ENCODE data around the gene CARMIL3. TPM values are rescaled to one million over a fixed set of nuclear protein-coding genes. Genes with fewer than 3 reads are reported as not detected.
A peak's percentile ranks its signal among the peaks of the same experiment; 100 is the strongest.

The CARMIL3 gene
- total RNA-seq, 1 experiment from 2014 or later = not detected

GRCh38 chr14:24063263-24063836 lies 11.5 kb downstream of the CARMIL3 start:
- Histone ChIP-seq H3K4me2 (ENCODE audit: low read length) (no peak overlapping the region), H3K4me3 (ENCODE audit: low read length) (no peak overlapping the region), H3K79me2 (ENCODE audit: low read length) (no peaks in the 10 kb centered on the region), H3K9ac (ENCODE audit: low read length) (no peak overlapping the region), H2AFZ (ENCODE audit: low read length) (no peak overlapping the region), H3F3A (ENCODE audit: low read length, unreplicated experiment) (no peaks in the 10 kb centered on the region), H4K20me1 (ENCODE audit: low read length) (no peaks in the 10 kb centered on the region), H3K9me2 (replicated peaks; ENCODE audit: low read length) (no peaks in the 10 kb centered on the region), H3K36me3 (ENCODE audit: low read depth, low read length) (no peaks in the 10 kb centered on the region), H3K27me3 (ENCODE audit: low read length) (0 out of 2 replicates have a peak, but pooled peaks cover 1% of the 10 kb centered on the region), H3K9me3 (ENCODE audit: low read length) (no peaks in the 10 kb centered on the region), H3K27ac (ENCODE audit: low read length) (no peak overlapping the region), H3K4me1 (ENCODE audit: insufficient read depth, low read length) (no peaks in the 10 kb centered on the region)
- no peak for TF ChIP-seq EZH2 (IDR thresholded peaks at IDR 0.05; ENCODE audit: low read length, unreplicated experiment)
- TF ChIP-seq CTCF (conservative IDR thresholded peaks at IDR 0.05; ENCODE audit: low read depth, low read length) = no peak
- TF ChIP-seq EZH2phosphoT487 (IDR thresholded peaks at IDR 0.05; ENCODE audit: borderline replicate concordance, low read length) = no peak
- ATAC-seq (no peak), DNase-seq (peak; percentile 9)
- intact Hi-C loops (cut with micrococcal nuclease) = no loop called here
- ChIA-PET CTCF (interaction anchor here (1.0 kb wide), 1 partner anchor 13 kb away, joined by 3 read pairs; no protein-coding TSS in a partner anchor), POLR2A (ENCODE audit: unreplicated experiment) (no interaction called here)
- no TSS peak for BruUV-seq (replicated peaks)

DNA sequence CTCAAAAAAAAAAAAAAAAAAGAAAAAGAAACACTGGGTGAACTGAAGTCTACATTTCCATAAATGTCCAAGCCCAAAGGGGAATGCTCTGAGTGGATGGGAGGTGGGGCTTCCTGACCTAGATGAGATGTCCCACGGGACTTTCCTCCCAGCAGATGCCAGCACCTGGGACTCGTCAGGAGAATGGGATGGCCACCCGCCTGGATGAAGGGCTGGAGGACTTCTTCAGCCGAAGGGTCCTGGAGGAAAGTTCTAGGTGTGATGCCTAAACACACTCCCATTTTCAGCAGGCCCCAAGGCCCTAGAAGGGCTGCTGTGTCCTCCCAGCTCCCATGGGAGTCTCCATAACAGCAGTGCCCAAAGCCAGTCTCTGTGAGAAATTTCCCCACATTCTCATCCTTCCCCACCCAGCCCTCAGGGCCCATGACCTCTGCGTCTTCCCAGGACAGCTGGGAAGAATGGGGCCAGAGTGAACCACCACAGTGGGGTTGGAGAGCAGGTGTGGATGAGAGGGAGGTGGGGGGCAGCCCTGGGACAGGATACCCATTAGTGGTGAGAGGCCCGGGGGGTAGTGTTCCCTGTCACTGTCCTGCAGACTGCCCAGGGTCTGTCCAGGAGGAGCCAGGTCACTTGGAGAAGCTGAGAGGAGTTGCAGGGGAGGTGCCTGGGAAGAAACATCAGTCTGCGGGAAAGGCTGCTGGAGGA lies 12.4 kb downstream of the CARMIL3 start:
- no peaks in the 10 kb centered on the region for H3K79me2 ChIP-seq (ENCODE audit: low read length)
- CTCF ChIA-PET = interaction anchor here (1.0 kb wide), 1 partner anchor 14 kb away, joined by 3 read pairs; no protein-coding TSS in a partner anchor
- H3K4me3 ChIP-seq (ENCODE audit: low read length) = no peak overlapping the region
- DNase-seq (no peak), ATAC-seq (no peak)
- TF ChIP-seq EZH2phosphoT487 (IDR thresholded peaks at IDR 0.05; ENCODE audit: borderline replicate concordance, low read length) (no peak), EZH2 (IDR thresholded peaks at IDR 0.05; ENCODE audit: low read length, unreplicated experiment) (no peak), CTCF (conservative IDR thresholded peaks at IDR 0.05; ENCODE audit: low read depth, low read length) (no peak)
- no peaks in the 10 kb centered on the region for H4K20me1 ChIP-seq (ENCODE audit: low read length)
- H3K36me3 ChIP-seq (ENCODE audit: low read depth, low read length) = no peaks in the 10 kb centered on the region
- intact Hi-C loops (cut with micrococcal nuclease) = no loop called here
- no peaks in the 10 kb centered on the region for H3K4me1 ChIP-seq (ENCODE audit: insufficient read depth, low read length)
- no peaks in the 10 kb centered on the region for H3K9me3 ChIP-seq (ENCODE audit: low read length)
- no peak overlapping the region for H2AFZ ChIP-seq (ENCODE audit: low read length)
- no peak overlapping the region for H3K27ac ChIP-seq (ENCODE audit: low read length)
- POLR2A ChIA-PET (ENCODE audit: unreplicated experiment) = no interaction called here
- no peak overlapping the region for H3K4me2 ChIP-seq (ENCODE audit: low read length)
- no peaks in the 10 kb centered on the region for H3K9me2 ChIP-seq (replicated peaks; ENCODE audit: low read length)
- no TSS peak for BruUV-seq (replicated peaks)
- no peaks in the 10 kb centered on the region for H3F3A ChIP-seq (ENCODE audit: low read length, unreplicated experiment)
- no peak overlapping the region for H3K9ac ChIP-seq (ENCODE audit: low read length)
- 0 out of 2 replicates have a peak, but pooled peaks cover 3% of the 10 kb centered on the region for H3K27me3 ChIP-seq (ENCODE audit: low read length)

- CTCF ChIA-PET = no interaction called here
- ATAC-seq = no peak
- no peaks in the 10 kb centered on the region for H3K9me3 ChIP-seq (ENCODE audit: low read length)
- H3K9ac ChIP-seq (ENCODE audit: low read length) = no peak overlapping the region
- H3K27me3 ChIP-seq (ENCODE audit: low read length) = peaks cover 9% of the 10 kb centered on the region; the same call in 1 of the 2 replicates
- H3K4me3 ChIP-seq (ENCODE audit: low read length) = no peak overlapping the region
- no TSS peak for BruUV-seq (replicated peaks)
- TF ChIP-seq EZH2 (IDR thresholded peaks at IDR 0.05; ENCODE audit: low read length, unreplicated experiment) = no peak
- no peak for TF ChIP-seq EZH2phosphoT487 (IDR thresholded peaks at IDR 0.05; ENCODE audit: borderline replicate concordance, low read length)
- no peak for TF ChIP-seq CTCF (conservative IDR thresholded peaks at IDR 0.05; ENCODE audit: low read depth, low read length)
- no peak for DNase-seq
- H3K79me2 ChIP-seq (ENCODE audit: low read length) = no peaks in the 10 kb centered on the region
- H3K9me2 ChIP-seq (replicated peaks; ENCODE audit: low read length) = no peaks in the 10 kb centered on the region
- no peaks in the 10 kb centered on the region for H3K36me3 ChIP-seq (ENCODE audit: low read depth, low read length)
- H3K27ac ChIP-seq (ENCODE audit: low read length) = no peak overlapping the region
- H3F3A ChIP-seq (ENCODE audit: low read length, unreplicated experiment) = no peaks in the 10 kb centered on the region
- intact Hi-C loops (cut with micrococcal nuclease) = no loop called here
- H3K4me1 ChIP-seq (ENCODE audit: insufficient read depth, low read length) = no peaks in the 10 kb centered on the region
- no peak overlapping the region for H2AFZ ChIP-seq (ENCODE audit: low read length)
- no peak overlapping the region for H3K4me2 ChIP-seq (ENCODE audit: low read length)
- POLR2A ChIA-PET (ENCODE audit: unreplicated experiment) = no interaction called here
- no peaks in the 10 kb centered on the region for H4K20me1 ChIP-seq (ENCODE audit: low read length)
These were observed 13.0 kb downstream of the CARMIL3 start for GRCh38 chr14:24064856-24065255.
